ENCODE measurements around the gene MRPL36. TPM values are rescaled to one million over a fixed set of nuclear protein-coding genes. Genes with fewer than 3 reads are reported as not detected.

The MRPL36 gene
- total and polyA plus RNA-seq, 8 donors: 20.7 to 38.4 (median 29.0) TPM

DNA sequence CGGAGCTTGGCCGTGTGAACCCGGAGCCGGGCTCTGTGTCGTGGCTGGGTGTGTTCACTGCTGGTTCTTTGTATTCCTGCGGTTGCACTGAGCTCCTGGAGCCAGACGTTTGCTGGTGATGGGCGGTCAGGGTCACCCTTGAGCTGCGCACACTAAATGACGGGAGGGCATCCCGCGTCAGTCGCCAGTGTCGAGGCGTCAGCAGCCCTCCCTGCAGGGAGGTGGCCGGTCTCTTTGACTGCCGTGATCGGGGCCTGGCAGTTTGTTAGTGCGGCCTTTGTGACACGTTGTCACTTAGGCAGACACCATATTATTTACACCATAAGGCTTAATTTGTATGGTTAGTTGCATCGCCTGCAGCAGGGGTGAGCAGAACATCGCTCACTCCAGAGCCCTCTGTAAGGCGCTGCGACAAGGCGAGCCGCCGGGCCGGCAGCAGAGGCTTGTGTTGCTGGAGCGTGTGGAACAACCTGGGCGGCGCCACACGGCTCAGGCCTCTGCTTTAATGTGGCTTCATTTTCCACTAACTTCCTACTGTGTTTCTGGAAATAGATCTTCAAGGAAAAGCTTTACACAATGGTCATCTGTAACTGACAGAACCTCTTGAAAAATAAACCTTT lies 9.9 kb upstream of the MRPL36 start:
- Histone ChIP-seq H3K36me3 (peaks cover 0 to 98% of the 10 kb centered on the region in 2 donors), H3K9me3 (no peaks in the 10 kb centered on the region), H3K4me3 (no peak overlapping the region), H3K27ac (no peak overlapping the region), H3K27me3 (no peaks in the 10 kb centered on the region), H3K4me1 (peaks cover 0 to under 1% of the 10 kb centered on the region in 2 donors)
- DNase-seq (peak in 2 of 4 donors; percentile 10 to 76), ATAC-seq (no peak)
- intact Hi-C loops (cut with DNase I): no loop called here
- TF ChIP-seq, protein P1, sequence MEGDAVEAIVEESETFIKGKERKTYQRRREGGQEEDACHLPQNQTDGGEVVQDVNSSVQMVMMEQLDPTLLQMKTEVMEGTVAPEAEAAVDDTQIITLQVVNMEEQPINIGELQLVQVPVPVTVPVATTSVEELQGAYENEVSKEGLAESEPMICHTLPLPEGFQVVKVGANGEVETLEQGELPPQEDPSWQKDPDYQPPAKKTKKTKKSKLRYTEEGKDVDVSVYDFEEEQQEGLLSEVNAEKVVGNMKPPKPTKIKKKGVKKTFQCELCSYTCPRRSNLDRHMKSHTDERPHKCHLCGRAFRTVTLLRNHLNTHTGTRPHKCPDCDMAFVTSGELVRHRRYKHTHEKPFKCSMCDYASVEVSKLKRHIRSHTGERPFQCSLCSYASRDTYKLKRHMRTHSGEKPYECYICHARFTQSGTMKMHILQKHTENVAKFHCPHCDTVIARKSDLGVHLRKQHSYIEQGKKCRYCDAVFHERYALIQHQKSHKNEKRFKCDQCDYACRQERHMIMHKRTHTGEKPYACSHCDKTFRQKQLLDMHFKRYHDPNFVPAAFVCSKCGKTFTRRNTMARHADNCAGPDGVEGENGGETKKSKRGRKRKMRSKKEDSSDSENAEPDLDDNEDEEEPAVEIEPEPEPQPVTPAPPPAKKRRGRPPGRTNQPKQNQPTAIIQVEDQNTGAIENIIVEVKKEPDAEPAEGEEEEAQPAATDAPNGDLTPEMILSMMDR (IDR thresholded peaks at IDR 0.05): no peak

DNA sequence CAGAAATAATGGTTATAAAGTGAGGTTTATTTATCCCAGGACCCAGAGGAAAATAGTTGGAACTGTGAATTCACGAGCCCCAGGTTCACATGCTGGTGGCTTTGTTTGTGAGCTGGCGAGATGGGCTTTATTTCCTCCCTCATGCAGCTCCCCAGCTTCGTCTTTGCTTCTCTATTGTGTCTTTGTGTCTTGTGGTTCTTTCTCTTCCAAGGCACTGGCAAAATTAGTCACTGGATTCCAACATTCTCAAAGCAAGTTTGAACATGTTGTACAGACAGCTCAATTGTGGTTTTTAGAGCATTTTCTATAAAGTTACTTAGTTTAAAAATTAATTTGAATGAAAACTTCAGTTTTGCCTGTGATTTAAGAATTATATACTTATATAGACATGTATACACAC lies 8.8 kb upstream of the MRPL36 start:
- Histone ChIP-seq H3K9me3 (no peaks in the 10 kb centered on the region), H3K4me1 (peaks cover 0 to 4% of the 10 kb centered on the region in 2 donors), H3K27me3 (no peaks in the 10 kb centered on the region), H3K4me3 (no peak overlapping the region), H3K27ac (no peak overlapping the region), H3K36me3 (peaks cover 0 to 98% of the 10 kb centered on the region in 2 donors)
- DNase-seq (no peak), ATAC-seq (no peak)
- TF ChIP-seq, protein P1 (IDR thresholded peaks at IDR 0.05): no peak
- intact Hi-C loops (cut with DNase I): no loop called here

DNA sequence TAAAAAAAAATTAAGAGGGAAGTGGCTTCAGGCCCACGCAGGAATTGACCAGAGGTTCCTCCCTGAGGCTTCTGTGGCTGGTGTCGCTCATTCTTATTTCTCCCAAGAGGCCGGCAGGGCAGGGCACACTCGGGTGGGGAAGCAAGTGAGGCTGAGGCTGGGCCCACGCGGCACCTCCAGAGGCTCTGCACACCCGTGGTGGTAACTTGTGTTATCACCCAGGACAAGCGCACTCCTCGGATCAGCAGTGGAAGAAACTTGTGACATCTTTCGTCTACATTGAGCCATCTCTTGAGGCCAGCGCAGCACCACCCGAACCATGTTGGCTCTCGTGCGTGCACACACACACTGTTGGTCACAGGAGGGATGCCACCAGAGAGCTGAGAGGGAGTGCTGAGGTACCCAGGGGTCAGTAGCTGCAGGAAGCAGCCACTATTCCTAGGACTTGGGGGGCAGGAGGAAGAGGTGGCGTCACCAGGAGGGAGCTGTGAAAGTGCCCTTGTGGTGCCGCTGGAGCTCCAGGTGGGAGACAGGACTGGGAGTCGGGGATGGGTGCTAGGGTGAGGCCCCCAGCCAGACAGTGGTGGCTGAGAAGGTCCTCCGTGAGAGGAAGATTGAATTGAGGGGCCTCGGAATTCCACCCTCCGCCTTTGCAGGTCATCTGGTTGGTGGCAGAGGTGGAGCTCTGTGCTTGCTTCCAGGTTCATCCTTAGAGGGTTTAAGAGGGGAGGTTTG lies 8.0 kb upstream of the MRPL36 start:
- Histone ChIP-seq H3K4me3 (no peak overlapping the region), H3K27me3 (no peaks in the 10 kb centered on the region), H3K9me3 (no peaks in the 10 kb centered on the region), H3K4me1 (peaks cover 0 to 7% of the 10 kb centered on the region in 2 donors), H3K36me3 (peaks cover 0 to 99% of the 10 kb centered on the region in 2 donors), H3K27ac (no peak overlapping the region)
- peak in 1 of 4 donors; percentile 59 for DNase-seq
- ATAC-seq: no peak
- TF ChIP-seq, protein P1 (IDR thresholded peaks at IDR 0.05): no peak
- intact Hi-C loops (cut with DNase I): no loop called here

DNA sequence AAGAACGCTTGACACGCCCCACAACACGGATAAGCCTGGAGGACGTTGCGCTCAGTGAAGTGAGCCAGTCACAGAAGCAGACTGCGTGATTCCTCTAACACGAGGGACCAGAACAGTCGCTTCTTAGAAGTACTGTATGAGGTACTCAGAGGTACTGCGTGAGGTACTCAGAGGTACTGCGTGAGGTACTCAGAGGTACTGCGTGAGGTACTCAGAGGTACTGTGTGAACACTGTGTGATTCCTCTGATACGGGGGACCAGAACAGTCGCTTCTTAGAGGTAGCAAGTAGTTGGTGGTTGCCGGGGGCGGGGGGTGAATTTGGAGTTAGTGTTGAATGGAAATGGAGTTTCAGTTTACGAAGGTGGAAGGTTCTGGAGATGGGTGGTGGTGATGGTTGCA lies 7.3 kb upstream of the MRPL36 start:
- intact Hi-C loops (cut with DNase I): no loop called here
- no peak overlapping the region for H3K4me3 ChIP-seq
- H3K27me3 ChIP-seq: no peaks in the 10 kb centered on the region
- H3K27ac ChIP-seq: no peak overlapping the region
- DNase-seq: no peak
- H3K36me3 ChIP-seq: peaks cover 0 to 94% of the 10 kb centered on the region in 2 donors
- TF ChIP-seq, protein P1 (IDR thresholded peaks at IDR 0.05): no peak
- no peaks in the 10 kb centered on the region for H3K9me3 ChIP-seq
- peaks cover 0 to 14% of the 10 kb centered on the region in 2 donors for H3K4me1 ChIP-seq
- ATAC-seq: no peak

DNA sequence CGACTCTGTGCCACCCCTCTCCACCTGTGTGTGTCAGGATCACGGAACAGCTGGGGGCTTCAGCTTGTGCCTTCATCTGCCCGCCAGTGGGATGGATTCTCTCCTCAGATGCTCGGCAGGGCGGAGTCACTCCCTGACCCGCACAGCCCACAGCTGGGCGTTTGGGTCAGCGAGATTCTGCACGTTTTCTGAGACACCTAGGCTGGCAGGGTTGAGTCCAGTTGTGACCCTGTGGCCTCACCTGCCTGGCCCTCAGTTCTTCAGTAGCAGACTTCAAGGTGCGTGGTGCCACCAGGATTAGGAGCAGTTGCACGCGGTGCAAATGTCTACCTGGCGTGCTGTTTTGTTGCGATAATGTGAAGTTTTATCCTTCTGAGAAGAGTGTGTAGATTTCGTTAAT lies 6.6 kb upstream of the MRPL36 start:
- Histone ChIP-seq H3K36me3 (peaks cover 0 to 86% of the 10 kb centered on the region in 2 donors), H3K4me1 (peaks cover 0 to 18% of the 10 kb centered on the region in 2 donors), H3K9me3 (no peaks in the 10 kb centered on the region), H3K27me3 (no peaks in the 10 kb centered on the region), H3K27ac (no peak overlapping the region), H3K4me3 (no peak overlapping the region)
- intact Hi-C loops (cut with DNase I): no loop called here
- TF ChIP-seq, protein P1 (IDR thresholded peaks at IDR 0.05): no peak
- DNase-seq (no peak), ATAC-seq (no peak)
